Measurements from ENCODE around the gene SYT4. TPM values are rescaled to one million over a fixed set of nuclear protein-coding genes. Genes with fewer than 3 reads are reported as not detected.

Gene SYT4
- total RNA-seq, 2 experiments from 2014 or later = 0.31 TPM; not detected in 1

DNA sequence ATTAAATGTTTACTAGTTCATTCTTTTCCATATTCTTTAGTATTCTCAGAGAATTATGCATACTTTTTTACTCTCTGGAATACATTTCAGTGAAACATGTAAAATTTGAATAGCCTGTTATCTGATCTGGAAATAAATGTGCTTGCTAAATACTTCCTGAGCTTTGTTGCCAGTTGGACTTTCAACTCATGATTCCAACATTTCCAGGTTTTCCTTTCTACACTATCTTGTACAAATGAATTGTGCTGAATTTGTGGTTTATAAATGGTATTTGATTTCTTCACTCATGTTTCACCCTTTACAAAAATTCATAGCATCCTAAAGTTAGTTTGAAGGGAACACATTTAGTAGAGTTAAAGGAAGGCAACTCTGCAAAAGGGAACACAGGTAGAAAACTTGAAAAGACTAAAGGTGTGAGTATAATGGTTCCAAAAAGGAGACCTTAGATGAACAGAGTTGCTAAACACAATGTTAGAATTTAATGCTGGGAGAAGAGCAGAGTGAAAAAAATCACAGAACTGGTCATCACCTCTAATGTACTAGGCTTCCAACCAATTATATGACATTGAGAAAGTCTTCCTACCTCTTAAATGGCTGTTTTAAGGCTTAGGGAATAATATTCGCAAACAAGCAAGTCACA lies 28.6 kb downstream of the SYT4 start:
- H3K4me3 Mint-ChIP-seq = no peak overlapping the region
- no peaks in the 10 kb centered on the region for H3K4me1 Mint-ChIP-seq (ENCODE audit: low read depth)
- no peak overlapping the region for H3K27ac Mint-ChIP-seq
- intact Hi-C loops (cut with DNase I, micrococcal nuclease) = no loop called here
- POLR2A ChIA-PET = no interaction called here
- no peak for ATAC-seq (ENCODE audit: poor library complexity)
- no peaks in the 10 kb centered on the region for H3K36me3 Mint-ChIP-seq (ENCODE audit: low read depth)
- Histone ChIP-seq H3K27me3 (ENCODE audit: control insufficient read depth in 1 of 2, insufficient read depth in 2 of 2, low read length in 2 of 2) (no peaks in the 10 kb centered on the region), H3K9me3 (ENCODE audit: control insufficient read depth in 1 of 2, insufficient read depth in 1 of 2, low read length in 2 of 2) (no peaks in the 10 kb centered on the region), H3K4me3 (ENCODE audit: low read length) (no peak overlapping the region), H3K36me3 (ENCODE audit: insufficient read depth, low read length) (no peaks in the 10 kb centered on the region), H3K4me1 (ENCODE audit: insufficient read depth, low read length) (no peaks in the 10 kb centered on the region), H3K27ac (ENCODE audit: low read depth in 1 of 2, low read length in 2 of 2) (no peak overlapping the region)
- no peak for DNase-seq
- no peaks in the 10 kb centered on the region for H3K27me3 Mint-ChIP-seq
- TF ChIP-seq CTCF (IDR thresholded peaks at IDR 0.05) = no peak
- H3K9me3 Mint-ChIP-seq = no peaks in the 10 kb centered on the region
- CTCF ChIA-PET = no interaction called here

DNA sequence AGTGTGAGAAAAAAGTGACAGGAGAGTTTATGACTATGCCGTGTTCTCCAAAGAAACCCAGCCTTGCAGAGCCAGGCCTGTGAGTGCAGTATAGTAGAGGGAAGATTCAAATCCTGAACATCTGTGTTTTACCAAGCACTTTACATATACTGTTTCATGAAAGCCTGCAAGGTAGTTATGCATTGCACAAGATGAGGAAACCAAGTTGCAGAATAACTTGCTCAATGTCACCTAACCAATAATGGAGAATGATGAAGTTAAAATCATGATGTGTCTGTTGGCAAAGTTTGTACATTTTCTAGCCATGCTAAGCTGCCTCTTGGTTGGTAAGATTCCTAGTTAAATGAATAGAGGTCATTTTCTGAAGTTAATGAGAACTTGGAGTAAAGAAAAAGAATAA lies 29.3 kb downstream of the SYT4 start:
- H3K27me3 Mint-ChIP-seq = no peaks in the 10 kb centered on the region
- Histone ChIP-seq H3K9me3 (ENCODE audit: control insufficient read depth in 1 of 2, insufficient read depth in 1 of 2, low read length in 2 of 2) (no peaks in the 10 kb centered on the region), H3K27me3 (ENCODE audit: control insufficient read depth in 1 of 2, insufficient read depth in 2 of 2, low read length in 2 of 2) (no peaks in the 10 kb centered on the region), H3K4me1 (ENCODE audit: insufficient read depth, low read length) (no peaks in the 10 kb centered on the region), H3K4me3 (ENCODE audit: low read length) (no peak overlapping the region), H3K36me3 (ENCODE audit: insufficient read depth, low read length) (no peaks in the 10 kb centered on the region), H3K27ac (ENCODE audit: low read depth in 1 of 2, low read length in 2 of 2) (no peak overlapping the region)
- no peaks in the 10 kb centered on the region for H3K9me3 Mint-ChIP-seq
- intact Hi-C loops (cut with DNase I, micrococcal nuclease) = no loop called here
- no peak overlapping the region for H3K27ac Mint-ChIP-seq
- ChIA-PET CTCF (no interaction called here), POLR2A (no interaction called here)
- DNase-seq = no peak
- no peak for TF ChIP-seq CTCF (IDR thresholded peaks at IDR 0.05)
- H3K4me3 Mint-ChIP-seq = no peak overlapping the region
- no peak for ATAC-seq (ENCODE audit: poor library complexity)
- no peaks in the 10 kb centered on the region for H3K4me1 Mint-ChIP-seq (ENCODE audit: low read depth)
- H3K36me3 Mint-ChIP-seq (ENCODE audit: low read depth) = no peaks in the 10 kb centered on the region

DNA sequence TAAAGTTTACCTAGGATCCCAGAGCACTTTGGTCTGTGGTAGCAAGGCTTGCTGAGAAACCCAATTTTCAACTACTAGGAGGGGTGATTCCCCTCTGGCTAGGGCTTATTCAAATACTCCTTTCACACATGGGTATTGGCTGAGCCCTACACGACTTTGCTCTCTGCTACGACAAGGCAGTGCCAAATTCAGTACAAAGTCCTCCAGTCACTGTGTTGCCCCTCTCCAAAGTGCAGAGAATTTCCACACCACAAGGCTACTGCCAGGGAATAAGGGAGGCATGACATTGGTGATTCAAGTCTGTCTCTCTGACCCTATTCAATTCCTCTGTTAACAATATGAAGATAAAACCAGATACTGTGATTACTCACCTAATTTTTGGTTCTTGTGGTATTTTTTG lies 38.9 kb downstream of the SYT4 start:
- Histone ChIP-seq H3K27me3 (ENCODE audit: control insufficient read depth in 1 of 2, insufficient read depth in 2 of 2, low read length in 2 of 2) (no peaks in the 10 kb centered on the region), H3K4me3 (ENCODE audit: low read length) (no peak overlapping the region), H3K9me3 (ENCODE audit: control insufficient read depth in 1 of 2, insufficient read depth in 1 of 2, low read length in 2 of 2) (no peaks in the 10 kb centered on the region), H3K4me1 (ENCODE audit: insufficient read depth, low read length) (no peaks in the 10 kb centered on the region), H3K27ac (ENCODE audit: low read depth in 1 of 2, low read length in 2 of 2) (no peak overlapping the region), H3K36me3 (ENCODE audit: insufficient read depth, low read length) (no peaks in the 10 kb centered on the region)
- ATAC-seq (ENCODE audit: poor library complexity) = no peak
- H3K27ac Mint-ChIP-seq = no peak overlapping the region
- peaks cover 5% of the 10 kb centered on the region for H3K9me3 Mint-ChIP-seq
- no peak for DNase-seq
- ChIA-PET POLR2A (no interaction called here), CTCF (no interaction called here)
- H3K36me3 Mint-ChIP-seq (ENCODE audit: low read depth) = no peaks in the 10 kb centered on the region
- H3K4me1 Mint-ChIP-seq (ENCODE audit: low read depth) = no peaks in the 10 kb centered on the region
- intact Hi-C loops (cut with DNase I, micrococcal nuclease) = no loop called here
- H3K27me3 Mint-ChIP-seq = no peaks in the 10 kb centered on the region
- H3K4me3 Mint-ChIP-seq = no peak overlapping the region
- TF ChIP-seq CTCF (IDR thresholded peaks at IDR 0.05) = no peak

Data from CD4-positive, alpha-beta T cell (primary cell).